Kidney epithelial cell (primary cell): ENCODE data around the gene SCARB1. TPM values are rescaled to one million over a fixed set of nuclear protein-coding genes. Genes with fewer than 3 reads are reported as not detected.

Experiments used
- DNase-seq: peaks from one replicate; pipeline ENCODE4 v3.0.0-alpha.2; 2010; ENCODE audit warnings: low read depth
- H3K27me3 ChIP-seq: 2 replicates; pipeline ENCODE4 v1.6.0; 2011; ENCODE audit warnings: low read length; ENCODE audit not compliant: control insufficient read depth, insufficient read depth
- H3K36me3 ChIP-seq: 2 replicates; pipeline ENCODE4 v1.5.1; 2011; ENCODE audit warnings: low read length; ENCODE audit not compliant: control insufficient read depth, insufficient read depth
- H3K4me3 ChIP-seq: 2 replicates; pipeline ENCODE4 v1.5.1; 2011; ENCODE audit warnings: low read depth, mild to moderate bottlenecking, control low read depth, low read length
- CTCF ChIP-seq: IDR thresholded peaks from 2 replicates; pipeline ENCODE4 v1.5.1; 2011; ENCODE audit warnings: mild to moderate bottlenecking, moderate library complexity, low read length, control low read depth, inconsistent platforms; ENCODE audit not compliant: insufficient read depth, poor library complexity, severe bottlenecking
- total RNA-seq: library from RNA; depleted of rRNA; stranded (reverse); fragments of >200 nt; gene quantifications from 2 replicates; pipeline ENCODE4 v1.2.3, GENCODE V29; 2015

Gene SCARB1
- total RNA-seq, 1 donor from 2014 or later, result 30.0 TPM

GRCh38 chr12:124805876-124806668 lies 57.6 kb downstream of the SCARB1 start:
- no peak overlapping the region for H3K4me3 ChIP-seq
- TF ChIP-seq CTCF, result no peak
- DNase-seq, result no peak
- no peaks in the 10 kb centered on the region for H3K36me3 ChIP-seq
- H3K27me3 ChIP-seq, result no peaks in the 10 kb centered on the region

- no peaks in the 10 kb centered on the region for H3K36me3 ChIP-seq
- no peak for DNase-seq
- H3K4me3 ChIP-seq, result no peak overlapping the region
- no peaks in the 10 kb centered on the region for H3K27me3 ChIP-seq
- TF ChIP-seq CTCF, result no peak
Measured at GRCh38 chr12:124805050-124805449, 58.6 kb downstream of the SCARB1 start.

GRCh38 chr12:124804011-124804621 lies 59.5 kb downstream of the SCARB1 start:
- H3K36me3 ChIP-seq, result no peaks in the 10 kb centered on the region
- H3K27me3 ChIP-seq, result no peaks in the 10 kb centered on the region
- TF ChIP-seq CTCF, result no peak
- no peak overlapping the region for H3K4me3 ChIP-seq
- no peak for DNase-seq

GRCh38 chr12:124802361-124802760 lies 61.3 kb downstream of the SCARB1 start:
- Histone ChIP-seq H3K36me3 (no peaks in the 10 kb centered on the region), H3K27me3 (no peaks in the 10 kb centered on the region), H3K4me3 (no peak overlapping the region)
- DNase-seq, result no peak
- no peak for TF ChIP-seq CTCF

- no peaks in the 10 kb centered on the region for H3K36me3 ChIP-seq
- no peak for TF ChIP-seq CTCF
- H3K27me3 ChIP-seq, result no peaks in the 10 kb centered on the region
- H3K4me3 ChIP-seq, result no peak overlapping the region
- DNase-seq, result no peak
Measured at GRCh38 chr12:124800506-124800905, 63.2 kb downstream of the SCARB1 start.
